Breast epithelium (tissue), 4 donors: Measurements from ENCODE around the gene CDK14. TPM values are rescaled to one million over a fixed set of nuclear protein-coding genes. Genes with fewer than 3 reads are reported as not detected.

Experiments
- DNase-seq, 2 donors: peaks; one replicate each; pipeline ENCODE4 v3.0.0-alpha.2; 2019; ENCODE audit warnings: low spot score in 2 of 2
- H3K27ac ChIP-seq, 2 donors: fragments of 200-600 bp; sonication (generic) in 1 of 2; one replicate each; pipeline ENCODE4 v1.5.1; 2016 to 2019; ENCODE audit warnings: mild to moderate bottlenecking in 1 of 2
- H3K27me3 ChIP-seq, 2 donors: fragments of 200-600 bp; sonication (generic) in 1 of 2; one replicate each; pipeline versions ENCODE4 v1.5.1 to v1.6.0; 2017 to 2019; ENCODE audit warnings: control low read depth in 1 of 2, mild to moderate bottlenecking in 1 of 2
- H3K36me3 ChIP-seq: fragments of 200-600 bp; one replicate; pipeline ENCODE4 v1.5.1; 2019
- H3K4me1 ChIP-seq, 2 donors: fragments of 200-600 bp; sonication (generic); one replicate each; pipeline ENCODE4 v1.5.1; 2016 to 2019; ENCODE audit warnings: control low read depth in 1 of 2
- H3K4me3 ChIP-seq, 3 donors: fragments of 200-600 bp; sonication (generic); 1 replicate in 2 of 3; 2 replicates in 1 of 3; pipeline ENCODE4 v1.5.1; 2016 to 2019; ENCODE audit warnings: mild to moderate bottlenecking in 3 of 3, moderate library complexity in 2 of 3
- H3K9me3 ChIP-seq, 2 donors: fragments of 200-600 bp; sonication (generic) in 1 of 2; one replicate each; pipeline ENCODE4 v1.5.1; 2016 to 2019; ENCODE audit warnings: control low read depth in 1 of 2
- CTCF ChIP-seq, 3 donors: fragments of 450-650 bp; IDR thresholded peaks; one replicate each; pipeline ENCODE4 v1.5.1; 2016 to 2017; ENCODE audit warnings: antibody characterized with exemption in 3 of 3, mild to moderate bottlenecking in 3 of 3, moderate library complexity in 3 of 3
- POLR2A ChIP-seq: fragments of 450-650 bp; IDR thresholded peaks from one replicate; pipeline ENCODE4 v1.6.1; 2016; ENCODE audit warnings: antibody characterized with exemption, mild to moderate bottlenecking, moderate library complexity
- POLR2AphosphoS5 ChIP-seq, 3 donors: sonication (generic); formaldehyde crosslinking; IDR thresholded peaks; one replicate each; pipeline ENCODE4 v1.6.1; 2017; ENCODE audit warnings: antibody characterized with exemption in 3 of 3
- intact Hi-C: fragments of 100-400 bp; cut with DNase I; formaldehyde crosslinking; loops from one replicate; pipeline ENCODE4 v1.15.1; 2023; ENCODE audit warnings: low total_unique reads
- total RNA-seq, 3 donors: library from RNA; depleted of rRNA; stranded (reverse); fragments of >200 nt; gene quantifications; one replicate each; pipeline ENCODE4 v1.1.0, GENCODE V29; 2016

CDK14 gene
- total RNA-seq, 3 donors from 2014 or later = 16.3 to 64.7 (median 29.8) TPM

- DNase-seq = no peak
- intact Hi-C loops = no loop called here
- no peaks in the 10 kb centered on the region for H3K9me3 ChIP-seq
Observed at GRCh38 chr7:90642978-90643377, 46.9 kb downstream of the CDK14 start.

GRCh38 chr7:90645784-90646183 lies 49.7 kb downstream of the CDK14 start:
- intact Hi-C loops = no loop called here
- TF ChIP-seq POLR2AphosphoS5 (IDR thresholded peaks at IDR 0.05) (no peak), CTCF (IDR thresholded peaks at IDR 0.05) (no peak), POLR2A (no peak)
- no peaks in the 10 kb centered on the region for H3K4me1 ChIP-seq
- H3K4me3 ChIP-seq = no peak overlapping the region
- H3K27me3 ChIP-seq = no peaks in the 10 kb centered on the region
- DNase-seq = no peak
- H3K36me3 ChIP-seq = no peaks in the 10 kb centered on the region
- no peak overlapping the region for H3K27ac ChIP-seq
- no peaks in the 10 kb centered on the region for H3K9me3 ChIP-seq

More at GRCh38 chr7:90642978-90643377, 46.9 kb downstream of the CDK14 start:
- H3K4me1 ChIP-seq = no peaks in the 10 kb centered on the region
- H3K36me3 ChIP-seq = no peaks in the 10 kb centered on the region
- TF ChIP-seq CTCF (IDR thresholded peaks at IDR 0.05) (no peak), POLR2A (no peak), POLR2AphosphoS5 (IDR thresholded peaks at IDR 0.05) (no peak)
- H3K27me3 ChIP-seq = no peaks in the 10 kb centered on the region
- no peak overlapping the region for H3K4me3 ChIP-seq
- no peak overlapping the region for H3K27ac ChIP-seq

- no peaks in the 10 kb centered on the region for H3K27me3 ChIP-seq
- no peaks in the 10 kb centered on the region for H3K4me1 ChIP-seq
- TF ChIP-seq POLR2A = no peak
- TF ChIP-seq CTCF (IDR thresholded peaks at IDR 0.05) = no peak
- TF ChIP-seq POLR2AphosphoS5 (IDR thresholded peaks at IDR 0.05) = no peak
- no peaks in the 10 kb centered on the region for H3K9me3 ChIP-seq
- no peaks in the 10 kb centered on the region for H3K36me3 ChIP-seq
- no peak overlapping the region for H3K27ac ChIP-seq
- H3K4me3 ChIP-seq = no peak overlapping the region
- intact Hi-C loops = no loop called here
- DNase-seq = no peak
Observed at GRCh38 chr7:90648107-90648506, 52.0 kb downstream of the CDK14 start.

- no peak for DNase-seq
- no peaks in the 10 kb centered on the region for H3K4me1 ChIP-seq
- no peaks in the 10 kb centered on the region for H3K9me3 ChIP-seq
- TF ChIP-seq POLR2AphosphoS5 (IDR thresholded peaks at IDR 0.05) (no peak), POLR2A (no peak), CTCF (IDR thresholded peaks at IDR 0.05) (no peak)
- no peaks in the 10 kb centered on the region for H3K36me3 ChIP-seq
- H3K27me3 ChIP-seq = no peaks in the 10 kb centered on the region
- no peak overlapping the region for H3K4me3 ChIP-seq
- H3K27ac ChIP-seq = no peak overlapping the region
- intact Hi-C loops = no loop called here
Observed at GRCh38 chr7:90648834-90649233, 52.7 kb downstream of the CDK14 start.

- intact Hi-C loops = no loop called here
- DNase-seq = no peak
Observed at GRCh38 chr7:90654718-90655427, 58.8 kb downstream of the CDK14 start.

More at GRCh38 chr7:90654718-90655427, 58.8 kb downstream of the CDK14 start:
- H3K27me3 ChIP-seq = no peaks in the 10 kb centered on the region
- H3K27ac ChIP-seq = no peak overlapping the region
- H3K9me3 ChIP-seq = no peaks in the 10 kb centered on the region
- no peaks in the 10 kb centered on the region for H3K4me1 ChIP-seq
- TF ChIP-seq CTCF (IDR thresholded peaks at IDR 0.05) (no peak), POLR2AphosphoS5 (IDR thresholded peaks at IDR 0.05) (no peak), POLR2A (no peak)
- H3K4me3 ChIP-seq = no peak overlapping the region
- H3K36me3 ChIP-seq = no peaks in the 10 kb centered on the region
